SK-N-SH (cell line): ENCODE measurements around the gene CYP8B1. TPM values are rescaled to one million over a fixed set of nuclear protein-coding genes. Genes with fewer than 3 reads are reported as not detected.
A peak's percentile ranks its signal among the peaks of the same experiment; 100 is the strongest.

Experiments used
- CTCF ChIA-PET: fragments of 300-600, 350-600 bp; formaldehyde crosslinking; extraction: SDS; loops from one replicate; lab custom pipeline; 2021; lab: Yijun Ruan, JAX
- POLR2A ChIA-PET: fragments of 350-600 bp; sonication (Branson Sonifier 250); formaldehyde crosslinking; extraction: SDS; loops from one replicate; lab custom pipeline; 2020; ENCODE audit warnings: antibody characterized with exemption, inconsistent platforms; lab: Yijun Ruan, JAX
- DNase-seq: peaks from one replicate; pipeline ENCODE4 v3.0.0; 2012
- H2AFZ ChIP-seq: fragments of 200-600 bp; sonication (generic); 2 replicates; pipeline ENCODE4 v1.8.1; 2016; ENCODE audit warnings: antibody characterized with exemption, mild to moderate bottlenecking, low read depth
- H3F3A ChIP-seq: fragments of 200-600 bp; sonication (generic); replicated peaks from 2 replicates; pipeline ENCODE3; 2016; ENCODE audit warnings: antibody characterized with exemption, mild to moderate bottlenecking; ENCODE audit not compliant: insufficient read depth
- H3K27ac ChIP-seq, 2 experiments: fragments of 200-500 bp in 1 of 2; fragments of 200-600 bp in 1 of 2; sonication (Bioruptor generic) in 1 of 2; sonication (generic), shearing (Covaris generic) in 1 of 2; 2 replicates each; pipeline versions ENCODE4 v1.5.1 to v1.6.1; 2014 to 2016; ENCODE audit warnings: low read depth in 2 of 2, inconsistent platforms in 1 of 2, low read length in 1 of 2, mild to moderate bottlenecking in 1 of 2, mixed read lengths in 1 of 2
- H3K27me3 ChIP-seq: fragments of 200-600 bp; sonication (generic), shearing (Covaris generic); 2 replicates; pipeline ENCODE4 v1.6.1; 2016; ENCODE audit warnings: mixed run types; ENCODE audit not compliant: insufficient read depth
- H3K36me3 ChIP-seq, 2 experiments: fragments of 200-500 bp in 1 of 2; fragments of 200-600 bp in 1 of 2; sonication (Bioruptor generic) in 1 of 2; sonication (generic) in 1 of 2; replicated peaks in 1 of 2; 2 replicates each; pipeline versions ENCODE3 to v1.5.1; 2014 to 2016; ENCODE audit warnings: low read length in 1 of 2, mild to moderate bottlenecking in 1 of 2; ENCODE audit not compliant: insufficient read depth in 2 of 2, control insufficient read depth in 1 of 2
- H3K4me1 ChIP-seq, 2 experiments: fragments of 200-500 bp in 1 of 2; fragments of 200-600 bp in 1 of 2; sonication (Bioruptor generic) in 1 of 2; sonication (generic), shearing (Covaris generic) in 1 of 2; 2 replicates each; pipeline versions ENCODE4 v1.5.1 to v1.6.1; 2014 to 2016; ENCODE audit warnings: low read depth in 1 of 2, low read length in 1 of 2, mixed run types in 1 of 2; ENCODE audit not compliant: insufficient read depth in 2 of 2, control insufficient read depth in 1 of 2
- H3K4me2 ChIP-seq: fragments of 200-600 bp; sonication (generic), shearing (Covaris generic); 2 replicates; pipeline ENCODE4 v1.6.1; 2017; ENCODE audit warnings: mixed run types
- H3K4me3 ChIP-seq, 2 experiments: fragments of 200-500 bp in 1 of 2; fragments of 200-600 bp in 1 of 2; sonication (Bioruptor generic) in 1 of 2; sonication (generic), shearing (Covaris generic) in 1 of 2; 2 replicates each; pipeline versions ENCODE4 v1.5.1 to v1.8.1; 2014 to 2016; ENCODE audit warnings: low read depth in 2 of 2, inconsistent platforms in 1 of 2, low read length in 1 of 2, mild to moderate bottlenecking in 1 of 2, mixed read lengths in 1 of 2, moderate library complexity in 1 of 2
- H3K79me2 ChIP-seq: fragments of 200-600 bp; sonication (generic); 2 replicates; pipeline ENCODE4 v1.8.1; 2017; ENCODE audit warnings: mild to moderate bottlenecking; ENCODE audit not compliant: insufficient read depth
- H3K9ac ChIP-seq: fragments of 200-600 bp; sonication (generic); 2 replicates; pipeline ENCODE4 v1.6.1; 2017; ENCODE audit warnings: mixed run types
- H3K9me2 ChIP-seq: fragments of 200-600 bp; sonication (generic); 2 replicates; pipeline ENCODE4 v1.6.1; 2017; ENCODE audit warnings: mixed run types
- H3K9me3 ChIP-seq: fragments of 200-600 bp; sonication (generic); 2 replicates; pipeline ENCODE4 v1.6.1; 2017; ENCODE audit warnings: mixed run types, mild to moderate bottlenecking, moderate library complexity
- H4K20me1 ChIP-seq: fragments of 200-600 bp; sonication (generic); 2 replicates; pipeline ENCODE4 v1.6.1; 2017; ENCODE audit warnings: mild to moderate bottlenecking, mixed run types; ENCODE audit not compliant: insufficient read depth
- CHD2 ChIP-seq: fragments of 150-350 bp; IDR thresholded peaks from 2 replicates; pipeline ENCODE4 v1.6.1; 2018; ENCODE audit warnings: low read length; ENCODE audit not compliant: partially characterized antibody
- ELF1 ChIP-seq: IDR thresholded peaks from 2 replicates; pipeline ENCODE4 v1.4.0; 2012
- EP300 ChIP-seq, 2 experiments: IDR thresholded peaks; 2 replicates each; pipeline versions ENCODE4 v1.4.0 to v1.6.1; 2012; ENCODE audit warnings: borderline replicate concordance in 1 of 2, low read depth in 1 of 2, low read length in 1 of 2
- FOXJ3 ChIP-seq: sonication (generic); formaldehyde crosslinking; IDR thresholded peaks from 2 replicates; pipeline ENCODE4 v1.5.1; 2020; ENCODE audit warnings: mild to moderate bottlenecking, missing genetic modification reagents
- GABPA ChIP-seq: IDR thresholded peaks from 2 replicates; pipeline ENCODE4 v1.4.0; 2012; ENCODE audit warnings: low read depth, mild to moderate bottlenecking
- GATA2 ChIP-seq: sonication (generic); formaldehyde crosslinking; IDR thresholded peaks from 2 replicates; pipeline ENCODE4 v1.5.0; 2020; ENCODE audit warnings: mild to moderate bottlenecking, missing genetic modification reagents
- JUND ChIP-seq: IDR thresholded peaks from 2 replicates; pipeline ENCODE4 v1.4.0; 2012
- MEF2A ChIP-seq: IDR thresholded peaks from 2 replicates; pipeline ENCODE4 v1.4.0; 2012; ENCODE audit warnings: low read depth, borderline replicate concordance
- REST ChIP-seq: IDR thresholded peaks from 2 replicates; pipeline ENCODE4 v1.6.1; 2012; ENCODE audit warnings: mild to moderate bottlenecking, low read depth, low read length, moderate library complexity
- RFX5 ChIP-seq: IDR thresholded peaks from 2 replicates; pipeline ENCODE4 v1.6.1; 2012; ENCODE audit warnings: mild to moderate bottlenecking, improper control_type of control experiment, low read length
- SIN3A ChIP-seq: IDR thresholded peaks from 2 replicates; pipeline ENCODE4 v1.6.1; 2012; ENCODE audit warnings: low read depth, mild to moderate bottlenecking, low read length, moderate library complexity, borderline replicate concordance
- SMC3 ChIP-seq: IDR thresholded peaks from 2 replicates; pipeline ENCODE4 v1.6.1; 2012; ENCODE audit warnings: low read depth, low read length, improper control_type of control experiment
- TAF1 ChIP-seq: IDR thresholded peaks from 2 replicates; pipeline ENCODE4 v1.6.1; 2012; ENCODE audit warnings: low read depth, mild to moderate bottlenecking, low read length, moderate library complexity, borderline replicate concordance
- YY1 ChIP-seq: IDR thresholded peaks from 2 replicates; pipeline ENCODE4 v1.4.0; 2012; ENCODE audit warnings: low read depth, mild to moderate bottlenecking
- ZBTB33 ChIP-seq: IDR thresholded peaks from 2 replicates; pipeline ENCODE4 v1.4.0; 2012; ENCODE audit warnings: low read depth, borderline replicate concordance
- WGBS: methylation state at CpG from one replicate; pipeline ENCODE4 v1.1.6; 2017; ENCODE audit warnings: low lambda C conversion rate; 5-methylcytosine and 5-hydroxymethylcytosine counted together
- polyA plus RNA-seq, 3 experiments: library from polyadenylated mRNA; depleted of rRNA; stranded (reverse); fragments of >200 nt; gene quantifications; 2 replicates each; pipeline ENCODE4 v1.2.3, GENCODE V29; 2012
- TF ChIP-seq, protein P1 (sequence below): IDR thresholded peaks from 2 replicates; pipeline ENCODE4; 2012
- TF ChIP-seq, protein P2 (sequence below): IDR thresholded peaks from 2 replicates; pipeline ENCODE4 v1.4.0; 2012; ENCODE audit warnings: low read depth, borderline replicate concordance
- TF ChIP-seq, protein P3 (sequence below): IDR thresholded peaks from 2 replicates; pipeline ENCODE4 v1.4.0; 2012; ENCODE audit warnings: low read depth

Gene CYP8B1
- polyA plus RNA-seq, 1 of the 3 experiments (the other 2 are of a cell fraction) = not detected

DNA sequence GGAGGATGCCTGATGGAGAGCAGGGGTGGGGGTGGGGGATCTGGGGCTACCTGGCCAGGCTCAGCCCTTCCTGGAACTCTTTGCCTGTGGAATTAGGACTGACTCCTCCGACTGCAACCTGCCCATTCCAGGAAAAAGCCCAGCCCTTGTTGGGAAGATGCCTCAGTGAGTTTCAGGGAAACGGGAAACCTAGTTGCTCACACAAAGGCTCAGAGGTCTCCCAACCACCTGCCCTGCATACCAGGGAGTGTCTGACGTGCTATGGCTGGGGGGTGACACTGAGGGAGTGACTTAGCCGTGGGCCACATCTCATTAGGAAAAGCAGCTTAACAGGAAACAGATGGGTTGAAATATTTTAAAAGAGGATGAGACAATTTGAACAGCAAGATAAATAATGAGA is 27.9 kb downstream of the CYP8B1 start:
- H3K4me1 ChIP-seq = peaks cover 0 to 28% of the 10 kb centered on the region in 2 experiments; a peak in 1 of 4 replicates
- no peak for DNase-seq
- no peaks in the 10 kb centered on the region for H3K79me2 ChIP-seq
- ChIA-PET CTCF (interaction anchor here (1.4 to 3.3 kb wide), 3 partner anchors 8 to 33 kb away, joined by 8 to 11 read pairs (median 10); no protein-coding TSS in a partner anchor), POLR2A (interaction anchor here (0.6 kb wide), 1 partner anchor 34 kb away, joined by 3 read pairs; no protein-coding TSS in a partner anchor)
- H3K4me2 ChIP-seq = no peak overlapping the region
- no peaks in the 10 kb centered on the region for H3K9me3 ChIP-seq
- no peaks in the 10 kb centered on the region for H3K36me3 ChIP-seq
- H3K27me3 ChIP-seq = no peaks in the 10 kb centered on the region; the same call in 1 of the 2 replicates
- H4K20me1 ChIP-seq = no peaks in the 10 kb centered on the region
- H3K9me2 ChIP-seq = no peaks in the 10 kb centered on the region
- no peaks in the 10 kb centered on the region for H3F3A ChIP-seq
- H3K4me3 ChIP-seq = no peak overlapping the region
- H3K9ac ChIP-seq = no peak overlapping the region
- H2AFZ ChIP-seq = no peak overlapping the region
- TF ChIP-seq, protein P1, sequence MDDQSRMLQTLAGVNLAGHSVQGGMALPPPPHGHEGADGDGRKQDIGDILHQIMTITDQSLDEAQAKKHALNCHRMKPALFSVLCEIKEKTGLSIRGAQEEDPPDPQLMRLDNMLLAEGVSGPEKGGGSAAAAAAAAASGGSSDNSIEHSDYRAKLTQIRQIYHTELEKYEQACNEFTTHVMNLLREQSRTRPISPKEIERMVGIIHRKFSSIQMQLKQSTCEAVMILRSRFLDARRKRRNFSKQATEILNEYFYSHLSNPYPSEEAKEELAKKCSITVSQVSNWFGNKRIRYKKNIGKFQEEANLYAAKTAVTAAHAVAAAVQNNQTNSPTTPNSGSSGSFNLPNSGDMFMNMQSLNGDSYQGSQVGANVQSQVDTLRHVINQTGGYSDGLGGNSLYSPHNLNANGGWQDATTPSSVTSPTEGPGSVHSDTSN = no peak
- TF ChIP-seq REST = no peak
- no peak for TF ChIP-seq TAF1
- TF ChIP-seq SIN3A = no peak
- TF ChIP-seq, protein P2, sequence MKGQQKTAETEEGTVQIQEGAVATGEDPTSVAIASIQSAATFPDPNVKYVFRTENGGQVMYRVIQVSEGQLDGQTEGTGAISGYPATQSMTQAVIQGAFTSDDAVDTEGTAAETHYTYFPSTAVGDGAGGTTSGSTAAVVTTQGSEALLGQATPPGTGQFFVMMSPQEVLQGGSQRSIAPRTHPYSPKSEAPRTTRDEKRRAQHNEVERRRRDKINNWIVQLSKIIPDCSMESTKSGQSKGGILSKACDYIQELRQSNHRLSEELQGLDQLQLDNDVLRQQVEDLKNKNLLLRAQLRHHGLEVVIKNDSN = no peak
- TF ChIP-seq CHD2 = no peak
- TF ChIP-seq GABPA = no peak
- TF ChIP-seq, all 33 proteins: peak for 0
- WGBS = 43% methylated on average over 4 of the region's 4 CpGs
- H3K27ac ChIP-seq = no peak overlapping the region

GRCh38 chr3:42846685-42847522 is 28.8 kb downstream of the CYP8B1 start:
- ChIA-PET CTCF (interaction anchor here (1.4 to 3.3 kb wide), 3 partner anchors 7 to 34 kb away, joined by 8 to 11 read pairs (median 10); no protein-coding TSS in a partner anchor), POLR2A (interaction anchor here (0.6 kb wide), 1 partner anchor 34 kb away, joined by 3 read pairs; no protein-coding TSS in a partner anchor)
- no peak overlapping the region for H3K4me2 ChIP-seq
- H3K4me1 ChIP-seq = peaks cover 0 to 21% of the 10 kb centered on the region in 2 experiments; a peak in 1 of 4 replicates
- no peaks in the 10 kb centered on the region for H3K79me2 ChIP-seq
- H3K9me3 ChIP-seq = no peaks in the 10 kb centered on the region
- H3K27me3 ChIP-seq = no peaks in the 10 kb centered on the region; the same call in 1 of the 2 replicates
- H3K9me2 ChIP-seq = no peaks in the 10 kb centered on the region
- H3K9ac ChIP-seq = no peak overlapping the region
- peak overlapping the region in 1 of 2 experiments; percentile 19; a peak in 1 of 4 replicates for H3K27ac ChIP-seq
- 54% methylated on average over 5 of the region's 5 CpGs for WGBS
- H4K20me1 ChIP-seq = no peaks in the 10 kb centered on the region
- H2AFZ ChIP-seq = no peak overlapping the region
- DNase-seq = no peak
- no peak overlapping the region for H3K4me3 ChIP-seq
- no peaks in the 10 kb centered on the region for H3K36me3 ChIP-seq
- H3F3A ChIP-seq = no peaks in the 10 kb centered on the region
- TF ChIP-seq GATA2 (no peak), FOXJ3 (CRISPR knock-in tag) (no peak), SMC3 (no peak), YY1 (no peak), MEF2A (no peak), RFX5 (no peak), JUND (no peak), TAF1 (no peak), ELF1 (no peak), ZBTB33 (no peak), EP300 (IDR thresholded peaks at IDR 0.05; ENCODE audit: borderline replicate concordance in 1 of 2, low read depth in 1 of 2, low read length in 1 of 2) (no peak)
- TF ChIP-seq, protein P3, sequence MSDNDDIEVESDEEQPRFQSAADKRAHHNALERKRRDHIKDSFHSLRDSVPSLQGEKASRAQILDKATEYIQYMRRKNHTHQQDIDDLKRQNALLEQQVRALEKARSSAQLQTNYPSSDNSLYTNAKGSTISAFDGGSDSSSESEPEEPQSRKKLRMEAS = no peak
